Cardiac muscle cell (in vitro differentiated cells and primary cell): ENCODE measurements around the gene RIOK2. TPM values are rescaled to one million over a fixed set of nuclear protein-coding genes. Genes with fewer than 3 reads are reported as not detected.

Experiments used
- DNase-seq, 2 donors: peaks; one replicate each; pipeline versions ENCODE4 v3.0.0 to v3.0.0-alpha.2; 2010 to 2017; ENCODE audit warnings: low read depth in 1 of 2, low spot score in 1 of 2
- H3K27ac ChIP-seq: fragments of 200-600 bp; sonication (generic); 2 replicates; pipeline ENCODE4 v1.5.1; 2016
- H3K27me3 ChIP-seq: fragments of 200-600 bp; sonication (generic); 2 replicates; pipeline ENCODE4 v1.6.0; 2016; ENCODE audit warnings: control low read depth
- H3K36me3 ChIP-seq: fragments of 200-600 bp; sonication (generic); 2 replicates; pipeline ENCODE4 v1.5.1; 2016; ENCODE audit warnings: control low read depth
- H3K4me1 ChIP-seq: fragments of 200-600 bp; sonication (generic); 2 replicates; pipeline ENCODE4 v1.8.1; 2017; ENCODE audit warnings: low read depth, mild to moderate bottlenecking, mixed run types
- H3K4me3 ChIP-seq: fragments of 200-600 bp; sonication (generic); 2 replicates; pipeline ENCODE4 v1.5.1; 2016; ENCODE audit warnings: mild to moderate bottlenecking
- H3K9me3 ChIP-seq: fragments of 200-600 bp; sonication (generic); 2 replicates; pipeline ENCODE4 v1.5.1; 2017; ENCODE audit warnings: low read depth, mild to moderate bottlenecking, control low read depth
- CTCF ChIP-seq: IDR thresholded peaks from 2 replicates; pipeline ENCODE4 v1.5.1; 2012; ENCODE audit warnings: low read depth, mild to moderate bottlenecking, low read length
- polyA plus RNA-seq: library from polyadenylated mRNA; unstranded; fragments of >200 nt; fragmentation: Nextera tagmentation; extraction: Ambion mirVana; gene quantifications from 2 replicates; pipeline ENCODE4 v1.2.1, GENCODE V29; 2016
- total RNA-seq: library from RNA; depleted of rRNA; stranded (reverse); fragments of >200 nt; gene quantifications from 2 replicates; pipeline ENCODE4 v1.2.3, GENCODE V29; 2016

The RIOK2 gene
- total RNA-seq (20.5 and 23.6 TPM in 2 replicates), polyA plus RNA-seq (26.4 and 48.1 TPM in 2 replicates)

- H3K27me3 ChIP-seq = no peaks in the 10 kb centered on the region
- H3K4me1 ChIP-seq = peaks cover 8% of the 10 kb centered on the region
- peak; percentile 95 to 97 for DNase-seq
- peak within 1 kb of the TSS; percentile 99 for H3K27ac ChIP-seq
- no peak for TF ChIP-seq CTCF
- peak within 1 kb of the TSS; percentile 74 for H3K4me3 ChIP-seq
- H3K36me3 ChIP-seq = peaks cover under 1% of the 10 kb centered on the region
- no peaks in the 10 kb centered on the region for H3K9me3 ChIP-seq
These were observed at the start of gene RIOK2 for GRCh38 chr5:97183100-97183929. RIOK2 (minus strand) TSS chr5:97183247; CDS start chr5:97183191, 56 bp downstream.

- peak; percentile 72 to 88 for DNase-seq
- H3K27ac ChIP-seq = no peak overlapping the region
- TF ChIP-seq CTCF = peak; percentile 85
These were observed 48.1 kb upstream of the RIOK2 start for GRCh38 chr5:97231025-97231636.

GRCh38 chr5:97229688-97230285 is 46.7 kb upstream of the RIOK2 start:
- no peak overlapping the region for H3K27ac ChIP-seq
- H3K4me3 ChIP-seq = no peak overlapping the region
- DNase-seq = peak in 1 of 2 donors; percentile 7
- no peaks in the 10 kb centered on the region for H3K9me3 ChIP-seq
- no peak for TF ChIP-seq CTCF
- no peaks in the 10 kb centered on the region for H3K27me3 ChIP-seq
- H3K4me1 ChIP-seq = peaks cover 6% of the 10 kb centered on the region
- H3K36me3 ChIP-seq = no peaks in the 10 kb centered on the region

More at GRCh38 chr5:97231025-97231636, 48.1 kb upstream of the RIOK2 start:
- H3K27me3 ChIP-seq = no peaks in the 10 kb centered on the region
- H3K4me3 ChIP-seq = no peak overlapping the region
- no peaks in the 10 kb centered on the region for H3K36me3 ChIP-seq
- no peaks in the 10 kb centered on the region for H3K9me3 ChIP-seq
- H3K4me1 ChIP-seq = peaks cover 6% of the 10 kb centered on the region

- no peaks in the 10 kb centered on the region for H3K27me3 ChIP-seq
- H3K36me3 ChIP-seq = no peaks in the 10 kb centered on the region
- H3K27ac ChIP-seq = no peak overlapping the region
- H3K4me3 ChIP-seq = no peak overlapping the region
- DNase-seq = no peak
- H3K4me1 ChIP-seq = peaks cover 6% of the 10 kb centered on the region
- no peak for TF ChIP-seq CTCF
- no peaks in the 10 kb centered on the region for H3K9me3 ChIP-seq
These were observed 46.1 kb upstream of the RIOK2 start for GRCh38 chr5:97229196-97229595.

GRCh38 chr5:97225222-97225621 is 42.2 kb upstream of the RIOK2 start:
- no peaks in the 10 kb centered on the region for H3K36me3 ChIP-seq
- no peak overlapping the region for H3K27ac ChIP-seq
- TF ChIP-seq CTCF = no peak
- H3K9me3 ChIP-seq = no peaks in the 10 kb centered on the region
- peaks cover 5% of the 10 kb centered on the region for H3K4me1 ChIP-seq
- no peak for DNase-seq
- H3K4me3 ChIP-seq = no peak overlapping the region
- no peaks in the 10 kb centered on the region for H3K27me3 ChIP-seq
